DMS79 (cell line): ENCODE measurements around the gene MXRA7.
"Not testable (repeated sequence)": the region's sequence is repeated elsewhere in the genome, so short reads cannot be mapped to it uniquely, and the experiment has no call there.

Experiments
- DNase-seq: peaks from one replicate; lab custom pipeline; 2025; lab: John Stamatoyannopoulos, UW

MXRA7 gene

GRCh38 chr17:76716146-76716838 lies 5.5 kb upstream of the MXRA7 start:
- DNase-seq, result peak; percentile 52

GRCh38 chr17:76715496-76715830 lies 4.7 kb upstream of the MXRA7 start:
- no peak for DNase-seq

- DNase-seq, result no peak
These were observed 4.2 kb upstream of the MXRA7 start for GRCh38 chr17:76714822-76715495.

- no peak for DNase-seq
These were observed 3.6 kb upstream of the MXRA7 start for GRCh38 chr17:76714336-76714735.

- DNase-seq, result no peak
These were observed 3.0 kb upstream of the MXRA7 start for GRCh38 chr17:76713765-76714164.

GRCh38 chr17:76712321-76712720 lies 1.6 kb upstream of the MXRA7 start:
- DNase-seq, result not testable (repeated sequence)

GRCh38 chr17:76709951-76710862 lies 558 bp downstream of the MXRA7 start:
- not testable (repeated sequence) for DNase-seq

GRCh38 chr17:76709077-76709950 lies 1.5 kb downstream of the MXRA7 start:
- peak; percentile 38 for DNase-seq

GRCh38 chr17:76707985-76708807 lies 2.6 kb downstream of the MXRA7 start:
- DNase-seq, result no peak

GRCh38 chr17:76706817-76707216 lies 3.9 kb downstream of the MXRA7 start:
- no peak for DNase-seq

GRCh38 chr17:76704805-76705204 lies 6.0 kb downstream of the MXRA7 start:
- DNase-seq, result no peak

- DNase-seq, result no peak
These were observed 7.7 kb downstream of the MXRA7 start for GRCh38 chr17:76702941-76703637.

GRCh38 chr17:76702076-76702475 lies 8.7 kb downstream of the MXRA7 start:
- DNase-seq, result no peak

- no peak for DNase-seq
These were observed 9.2 kb downstream of the MXRA7 start for GRCh38 chr17:76701471-76701967.

- no peak for DNase-seq
These were observed 9.9 kb downstream of the MXRA7 start for GRCh38 chr17:76700617-76701470.

- DNase-seq, result no peak
These were observed 10.5 kb downstream of the MXRA7 start for GRCh38 chr17:76700270-76700616.

- DNase-seq, result not testable (repeated sequence)
These were observed 12.2 kb downstream of the MXRA7 start for GRCh38 chr17:76698466-76698977.

- peak; percentile 58 for DNase-seq
These were observed 12.9 kb downstream of the MXRA7 start for GRCh38 chr17:76697702-76698465.
